GM18951 (cell line): Measurements from ENCODE around the gene PSEN1.
A peak's percentile ranks its signal among the peaks of the same experiment; 100 is the strongest.

Source experiments
- POLR2A ChIP-seq: IDR thresholded peaks from 4 replicates; pipeline ENCODE4 v1.6.1; 2011; ENCODE audit warnings: mild to moderate bottlenecking; ENCODE audit not compliant: insufficient read length, insufficient read depth; ENCODE audit errors: extremely low read depth
- in situ Hi-C: fragments of 300-500 bp; cut with MboI; formaldehyde crosslinking; loops from one replicate; pipeline ENCODE4 v1.12.0; 2022; ENCODE audit warnings: low sequenced_read_pairs, mixed read lengths, inconsistent platforms; ENCODE audit not compliant: unreplicated experiment

Gene PSEN1

DNA sequence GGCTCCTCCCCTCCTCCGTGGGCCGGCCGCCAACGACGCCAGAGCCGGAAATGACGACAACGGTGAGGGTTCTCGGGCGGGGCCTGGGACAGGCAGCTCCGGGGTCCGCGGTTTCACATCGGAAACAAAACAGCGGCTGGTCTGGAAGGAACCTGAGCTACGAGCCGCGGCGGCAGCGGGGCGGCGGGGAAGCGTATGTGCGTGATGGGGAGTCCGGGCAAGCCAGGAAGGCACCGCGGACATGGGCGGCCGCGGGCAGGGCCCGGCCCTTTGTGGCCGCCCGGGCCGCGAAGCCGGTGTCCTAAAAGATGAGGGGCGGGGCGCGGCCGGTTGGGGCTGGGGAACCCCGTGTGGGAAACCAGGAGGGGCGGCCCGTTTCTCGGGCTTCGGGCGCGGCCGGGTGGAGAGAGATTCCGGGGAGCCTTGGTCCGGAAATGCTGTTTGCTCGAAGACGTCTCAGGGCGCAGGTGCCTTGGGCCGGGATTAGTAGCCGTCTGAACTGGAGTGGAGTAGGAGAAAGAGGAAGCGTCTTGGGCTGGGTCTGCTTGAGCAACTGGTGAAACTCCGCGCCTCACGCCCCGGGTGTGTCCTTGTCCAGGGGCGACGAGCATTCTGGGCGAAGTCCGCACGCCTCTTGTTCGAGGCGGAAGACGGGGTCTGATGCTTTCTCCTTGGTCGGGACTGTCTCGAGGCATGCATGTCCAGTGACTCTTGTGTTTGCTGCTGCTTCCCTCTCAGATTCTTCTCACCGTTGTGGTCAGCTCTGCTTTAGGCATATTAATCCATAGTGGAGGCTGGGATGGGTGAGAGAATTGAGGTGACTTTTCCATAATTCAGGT lies at the start of gene PSEN1:
Gene PSEN1 (plus strand): TSS at position 121 of the 839 bp plus-strand sequence. CDS start 11,513 bp downstream, outside the sequence.
- TF ChIP-seq POLR2A = peak; percentile 88
- in situ Hi-C loops = no loop called here

DNA sequence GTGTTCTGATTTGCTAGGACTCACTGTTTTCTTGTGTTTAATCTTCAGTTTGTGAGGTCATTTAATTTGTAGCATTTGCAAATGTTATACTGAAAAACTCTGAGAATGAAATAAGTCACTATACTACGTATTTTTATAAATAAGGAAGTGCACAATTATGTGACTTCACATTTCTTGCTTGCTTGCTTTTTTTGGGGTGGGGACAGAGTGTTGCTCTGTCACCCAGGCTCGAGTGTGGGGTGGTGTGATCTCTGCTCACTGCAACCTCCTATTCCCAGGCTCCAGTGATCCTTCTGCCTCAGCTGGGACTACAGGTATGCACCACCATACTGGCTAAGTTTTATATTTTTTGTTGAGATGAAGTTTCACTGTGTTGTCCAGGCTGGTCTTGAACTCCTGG lies 45.3 kb upstream of the PSEN1 start:
- in situ Hi-C loops = no loop called here
- no peak for TF ChIP-seq POLR2A

DNA sequence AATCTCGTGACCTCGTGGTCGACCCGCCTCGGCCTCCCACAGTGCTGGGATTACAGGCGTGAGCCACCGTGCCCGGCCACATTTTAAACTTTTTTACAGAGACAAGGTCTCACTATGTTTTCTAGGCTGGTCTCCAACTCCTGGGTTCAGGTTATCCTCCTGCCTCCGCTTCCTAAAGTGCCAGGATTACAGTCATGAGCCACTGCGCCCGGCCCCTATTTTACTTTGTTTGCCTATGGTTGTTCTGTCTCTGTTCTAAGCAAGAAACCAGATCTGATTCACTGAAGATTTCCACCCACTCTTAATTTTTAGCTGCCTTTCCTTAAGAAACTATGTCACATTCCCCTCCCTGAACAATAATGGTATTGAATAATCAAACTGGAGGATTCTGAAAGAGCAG lies 38.9 kb upstream of the PSEN1 start:
- in situ Hi-C loops = no loop called here
- TF ChIP-seq POLR2A = no peak

DNA sequence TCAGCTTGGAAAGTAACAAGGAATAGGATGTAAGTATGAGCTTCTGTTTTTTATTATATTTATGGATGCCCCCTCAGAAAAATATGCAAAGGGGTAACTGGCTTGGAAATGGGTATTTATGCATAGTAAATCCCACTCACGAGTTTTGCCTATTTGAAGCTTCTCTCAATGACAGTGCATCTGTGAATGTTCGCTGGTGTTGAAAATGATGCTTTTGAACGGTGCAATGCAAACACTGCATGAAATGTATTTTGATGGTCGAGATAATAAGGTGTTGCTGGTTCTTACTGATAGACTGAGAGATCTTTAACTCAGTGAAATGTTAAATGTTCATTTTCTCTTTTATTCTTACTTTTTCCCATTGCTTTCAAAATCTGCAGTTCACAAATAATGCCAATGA lies 36.0 kb upstream of the PSEN1 start:
- in situ Hi-C loops = no loop called here
- TF ChIP-seq POLR2A = no peak

DNA sequence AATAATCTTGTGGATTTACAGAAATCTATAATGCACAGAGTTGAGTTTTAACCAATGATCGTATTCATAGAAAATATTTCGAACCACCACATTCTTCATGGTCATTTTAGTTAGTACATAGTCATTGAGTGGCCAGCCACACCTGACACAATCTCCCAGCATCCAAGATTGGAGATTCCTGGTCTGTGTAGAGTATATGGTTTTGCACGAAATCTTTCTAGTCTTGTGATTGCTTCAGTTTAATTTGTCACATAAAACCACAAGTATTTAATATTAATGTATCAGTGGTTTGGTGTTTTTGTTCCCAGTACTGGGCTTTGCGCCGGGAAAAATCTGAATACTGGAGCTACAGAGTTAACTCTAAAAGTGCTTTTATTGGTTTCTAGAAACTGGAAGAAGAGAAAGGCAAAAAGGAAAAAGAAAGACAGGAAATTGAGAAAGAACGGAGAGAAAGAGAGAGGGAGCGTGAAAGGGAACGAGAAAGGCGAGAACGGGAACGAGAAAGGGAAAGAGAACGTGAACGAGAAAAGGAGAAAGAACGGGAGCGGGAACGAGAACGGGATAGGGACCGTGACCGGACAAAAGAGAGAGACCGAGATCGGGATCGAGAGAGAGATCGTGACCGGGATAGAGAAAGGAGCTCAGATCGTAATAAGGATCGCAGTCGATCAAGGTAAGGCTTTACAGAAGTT lies 33.4 kb upstream of the PSEN1 start:
- in situ Hi-C loops = no loop called here
- no peak for TF ChIP-seq POLR2A

DNA sequence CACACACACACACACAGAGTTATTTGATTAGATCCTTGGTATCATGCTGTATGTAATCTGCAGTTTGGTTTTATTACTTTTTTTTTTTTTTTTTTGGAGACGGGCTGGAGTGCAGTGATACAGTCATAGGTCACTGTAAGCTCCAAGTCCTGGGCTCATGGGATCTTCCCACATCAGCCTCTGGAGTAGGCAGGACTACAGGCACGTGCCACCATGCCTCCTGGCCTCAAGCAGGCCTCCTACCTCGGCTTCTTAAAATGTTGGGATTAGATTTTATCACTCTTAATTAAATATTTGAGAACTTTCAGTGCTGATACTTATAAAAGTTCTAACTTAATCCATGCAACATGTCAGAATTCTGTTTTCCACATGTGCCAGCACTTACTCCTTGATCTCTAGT lies 31.3 kb upstream of the PSEN1 start:
- TF ChIP-seq POLR2A = no peak

DNA sequence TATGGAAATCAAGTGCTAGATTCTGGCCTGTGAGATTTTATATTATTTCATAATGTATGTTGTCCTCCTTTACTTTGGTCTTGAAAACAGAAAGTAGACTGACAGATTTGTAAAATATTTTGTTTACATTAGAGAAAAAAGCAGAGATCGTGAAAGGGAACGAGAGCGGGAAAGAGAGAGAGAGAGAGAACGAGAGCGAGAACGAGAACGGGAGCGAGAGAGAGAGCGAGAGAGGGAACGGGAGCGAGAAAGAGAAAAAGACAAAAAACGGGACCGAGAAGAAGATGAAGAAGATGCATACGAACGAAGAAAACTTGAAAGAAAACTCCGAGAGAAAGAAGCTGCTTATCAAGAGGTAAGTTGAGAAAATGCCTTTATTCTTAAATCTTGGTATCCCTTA lies 30.6 kb upstream of the PSEN1 start:
- in situ Hi-C loops = no loop called here
- TF ChIP-seq POLR2A = no peak

More for the DNA sequence above, 31.3 kb upstream of the PSEN1 start:
- in situ Hi-C loops = no loop called here

DNA sequence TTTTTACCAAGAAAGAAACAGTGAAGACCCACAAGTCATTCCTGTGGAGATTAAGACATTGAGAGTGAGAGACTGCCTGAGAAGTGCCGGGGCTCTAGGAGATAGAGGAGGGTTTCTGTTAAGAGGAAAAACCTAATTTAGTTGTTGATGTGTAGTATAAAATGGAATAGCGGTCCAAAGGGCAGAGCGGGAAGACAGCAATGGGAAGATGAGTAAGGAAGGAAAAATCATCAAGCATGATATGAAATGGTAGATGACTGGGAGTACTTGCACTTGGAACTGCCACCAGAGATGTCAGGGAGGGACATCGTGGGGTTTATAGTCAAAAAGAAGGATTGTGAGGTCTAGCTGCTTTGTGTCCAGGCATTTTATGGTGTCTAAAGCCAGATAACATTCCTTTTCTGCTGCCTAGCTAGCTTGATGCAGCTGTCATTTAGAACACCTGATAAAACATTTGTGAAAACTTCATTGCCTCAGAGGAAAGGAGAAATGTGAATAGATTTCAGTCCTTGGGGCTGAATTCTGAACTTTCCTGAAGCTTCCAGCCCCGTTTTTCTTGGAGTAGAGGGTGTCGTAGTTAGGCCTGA lies 20.1 kb upstream of the PSEN1 start:
- no peak for TF ChIP-seq POLR2A
- in situ Hi-C loops = no loop called here

DNA sequence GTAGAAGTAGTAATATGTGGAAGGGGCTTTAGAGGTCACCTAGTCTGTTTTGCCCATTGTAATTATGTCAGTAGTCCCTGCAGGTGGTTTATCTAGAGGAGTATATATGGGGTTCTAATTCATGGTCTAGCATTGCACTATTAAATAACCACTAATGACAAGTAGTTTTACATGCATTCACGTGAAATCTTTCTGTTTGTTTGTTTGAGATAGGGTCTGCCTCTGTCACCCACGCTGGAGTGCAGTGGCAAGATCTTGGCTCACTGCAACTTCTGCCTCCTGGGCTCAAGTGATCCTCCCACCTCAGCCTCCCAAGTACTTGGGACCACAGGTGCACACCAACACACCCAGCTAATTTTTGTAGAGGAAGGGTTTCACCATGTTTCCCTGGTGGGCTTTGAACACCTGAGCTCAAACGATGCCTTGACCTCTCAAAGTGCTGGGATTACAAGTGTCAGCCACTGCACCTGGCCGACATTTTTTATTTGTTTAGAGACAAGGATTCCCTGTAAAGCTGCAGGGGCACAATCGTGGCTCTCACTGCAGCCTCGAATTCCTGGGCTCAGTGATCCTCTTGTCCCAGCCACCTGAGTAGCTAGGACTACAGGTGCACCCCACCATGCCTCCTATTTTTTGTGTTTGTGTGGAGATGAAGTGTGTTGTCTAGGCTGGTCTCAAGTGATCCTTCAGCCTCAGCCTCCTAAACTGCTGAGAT lies 12.0 kb upstream of the PSEN1 start:
- in situ Hi-C loops = no loop called here
- TF ChIP-seq POLR2A = no peak

DNA sequence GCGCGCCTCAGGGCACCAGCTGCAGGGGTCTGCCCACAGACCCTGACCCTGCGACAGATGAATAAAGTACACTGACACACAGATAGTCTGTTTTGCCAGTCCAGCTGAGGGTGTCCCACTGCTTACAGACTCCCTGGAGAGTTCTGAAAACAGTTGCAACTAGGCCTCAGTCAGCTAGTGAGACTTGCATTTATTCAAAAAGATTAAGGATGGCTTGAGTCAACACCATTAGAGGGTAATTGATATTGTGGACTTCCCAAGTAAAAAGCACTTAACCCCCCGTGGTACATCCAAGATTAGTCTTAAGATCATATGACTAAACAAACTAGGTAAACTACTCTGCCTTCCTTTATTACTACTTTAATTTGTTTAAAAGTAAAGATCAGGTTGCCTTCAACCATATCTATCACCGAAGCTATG lies 11.1 kb upstream of the PSEN1 start:
- in situ Hi-C loops = no loop called here
- TF ChIP-seq POLR2A = no peak

DNA sequence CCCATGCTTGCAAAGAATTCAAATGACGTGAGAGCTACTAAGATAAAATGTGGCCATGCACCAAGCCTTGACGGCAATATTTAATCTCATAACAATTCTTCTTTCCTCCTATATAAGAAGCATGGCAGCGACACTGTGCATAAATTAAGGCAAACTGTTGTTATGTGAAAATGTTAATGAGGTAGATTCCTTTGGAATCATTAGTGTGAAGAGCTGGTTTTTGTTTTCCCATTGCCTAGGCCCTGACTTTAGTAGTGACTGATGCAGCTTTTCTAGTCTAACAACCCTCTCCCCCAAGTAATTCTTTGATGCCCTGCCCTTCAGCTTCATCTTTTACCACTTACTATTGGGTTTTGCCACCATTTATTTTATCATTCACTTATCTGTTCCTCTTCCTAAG lies 10.6 kb upstream of the PSEN1 start:
- in situ Hi-C loops = no loop called here
- TF ChIP-seq POLR2A = no peak

DNA sequence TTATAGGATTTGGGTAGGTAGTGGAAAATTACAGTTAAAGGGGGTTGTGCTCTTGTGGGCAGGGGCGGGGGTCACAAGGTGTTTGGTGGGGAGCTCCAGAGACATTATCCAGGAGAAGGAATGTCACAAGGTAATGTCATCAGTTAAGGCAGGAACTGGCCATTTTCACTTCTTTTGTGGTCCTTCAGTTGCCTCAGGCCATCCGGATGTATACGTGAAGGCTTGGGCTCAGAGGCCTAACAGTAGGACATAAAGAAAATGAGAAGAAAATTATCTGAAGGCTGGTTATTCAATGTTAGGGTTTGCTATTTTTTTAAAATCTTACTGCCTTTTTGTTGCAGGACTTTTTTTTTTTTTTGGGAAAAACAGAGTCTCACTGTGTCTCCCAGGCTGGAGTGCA lies 2.5 kb upstream of the PSEN1 start:
- in situ Hi-C loops = no loop called here

DNA sequence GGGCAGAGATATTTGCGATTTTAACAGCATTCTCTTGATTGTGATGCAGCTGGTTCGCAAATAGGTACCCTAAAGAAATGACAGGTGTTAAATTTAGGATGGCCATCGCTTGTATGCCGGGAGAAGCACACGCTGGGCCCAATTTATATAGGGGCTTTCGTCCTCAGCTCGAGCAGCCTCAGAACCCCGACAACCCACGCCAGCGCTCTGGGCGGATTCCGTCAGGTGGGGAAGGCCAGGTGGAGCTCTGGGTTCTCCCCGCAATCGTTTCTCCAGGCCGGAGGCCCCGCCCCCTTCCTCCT lies 271 bp upstream of the PSEN1 start:
- in situ Hi-C loops = no loop called here
- TF ChIP-seq POLR2A = no peak

More for the DNA sequence above, 2.5 kb upstream of the PSEN1 start:
- no peak for TF ChIP-seq POLR2A
